ENCODE data around the gene SYPL1.

GRCh38 chr7:106047818-106048705 lies 64.0 kb downstream of the SYPL1 start:
- TF ChIP-seq CTCF (IDR thresholded peaks at IDR 0.05; ENCODE audit: low read depth, low read length, poor library complexity, severe bottlenecking) (no peak), EZH2phosphoT487 (IDR thresholded peaks at IDR 0.05; ENCODE audit: borderline replicate concordance, low read length) (no peak)

All from DOHH2 (cell line).